Amniotic stem cell (primary cell): ENCODE data around the gene RCBTB2.
A peak's percentile ranks its signal among the peaks of the same experiment; 100 is the strongest.
"Not testable (repeated sequence)": the region's sequence is repeated elsewhere in the genome, so short reads cannot be mapped to it uniquely, and the experiment has no call there.

ENCODE experiments used
- DNase-seq: peaks from one replicate; lab custom pipeline; 2025; lab: John Stamatoyannopoulos, UW

The RCBTB2 gene

DNA sequence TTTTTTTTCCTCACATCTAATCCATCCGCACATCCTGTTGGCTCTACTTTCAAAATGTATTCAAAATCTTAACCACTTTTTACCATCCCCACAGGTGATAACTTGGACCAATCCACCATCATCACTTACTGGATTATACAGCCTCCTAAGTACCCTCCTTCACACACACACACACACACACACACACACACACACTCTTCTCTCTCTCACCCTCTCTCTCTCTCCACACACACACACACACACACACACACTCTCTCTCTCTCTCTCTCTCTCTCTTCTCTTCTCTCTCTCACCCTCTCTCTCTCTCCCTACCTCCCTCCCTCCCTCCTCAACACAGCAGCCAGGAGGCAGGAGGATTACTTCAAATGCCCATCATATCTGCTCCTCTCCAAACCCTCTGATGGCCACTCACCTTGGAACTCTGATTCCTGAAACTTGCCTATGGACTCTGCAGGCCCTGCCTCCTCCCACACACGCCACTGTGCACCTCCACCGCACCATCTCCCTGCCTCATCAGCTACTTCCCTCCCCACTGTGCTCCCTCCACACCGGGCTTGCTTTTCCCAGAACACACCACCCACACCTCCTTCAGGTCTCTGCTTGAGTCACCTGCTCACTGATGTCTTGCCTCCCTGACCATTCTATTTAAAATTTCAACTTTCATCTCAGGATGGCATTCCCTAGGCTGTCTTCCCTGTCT lies 39.7 kb downstream of the RCBTB2 start:
- no peak for DNase-seq

- no peak for DNase-seq
Observed at GRCh38 chr13:48492470-48493065, 40.3 kb downstream of the RCBTB2 start.

DNA sequence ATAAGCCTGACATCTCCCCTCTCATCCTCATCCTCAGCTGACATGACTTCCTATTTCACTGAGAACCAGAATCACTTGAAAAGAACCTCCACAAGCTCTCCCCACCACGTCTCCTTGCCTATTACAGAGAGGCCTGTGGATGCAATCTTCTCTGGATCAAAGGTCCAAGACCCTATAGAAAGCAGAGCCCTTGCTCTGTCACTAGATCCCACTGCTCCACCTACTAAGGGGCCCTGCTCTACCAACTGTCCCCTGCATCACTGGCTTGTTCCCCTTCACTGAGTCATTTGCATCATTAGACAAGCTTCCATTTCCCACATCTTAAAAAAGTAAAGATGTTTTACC lies 40.8 kb downstream of the RCBTB2 start:
- DNase-seq = no peak

DNA sequence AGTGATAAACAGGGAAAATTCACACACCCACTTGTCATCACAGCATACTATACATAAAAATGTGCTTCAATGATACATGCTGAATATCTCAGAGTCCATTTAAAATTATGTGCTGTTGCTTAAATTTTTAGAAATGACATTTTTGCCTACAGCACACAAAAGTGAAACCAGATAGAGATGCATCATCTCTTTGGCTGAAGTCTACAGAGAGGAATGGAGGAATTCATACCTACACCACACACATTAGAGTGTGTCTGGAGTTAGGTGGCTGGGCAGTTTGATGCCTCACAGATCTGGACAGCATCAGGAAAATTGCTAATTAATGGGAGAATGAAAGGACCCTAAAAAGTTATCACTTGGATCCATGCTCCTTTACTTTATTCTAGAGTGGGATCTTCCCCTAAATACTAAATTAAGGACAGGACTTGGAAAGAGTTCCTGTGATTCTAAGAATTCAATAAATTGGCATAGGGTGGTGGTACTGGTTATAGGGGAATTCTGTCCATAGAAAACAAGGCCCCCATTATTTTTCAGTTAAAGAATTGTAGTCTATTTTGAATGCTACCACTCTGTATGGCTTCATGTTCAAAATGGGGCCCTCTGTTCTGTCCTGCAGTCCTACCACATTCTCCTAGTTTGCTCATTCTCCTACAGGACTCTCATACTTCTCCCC lies 41.3 kb downstream of the RCBTB2 start:
- no peak for DNase-seq

DNA sequence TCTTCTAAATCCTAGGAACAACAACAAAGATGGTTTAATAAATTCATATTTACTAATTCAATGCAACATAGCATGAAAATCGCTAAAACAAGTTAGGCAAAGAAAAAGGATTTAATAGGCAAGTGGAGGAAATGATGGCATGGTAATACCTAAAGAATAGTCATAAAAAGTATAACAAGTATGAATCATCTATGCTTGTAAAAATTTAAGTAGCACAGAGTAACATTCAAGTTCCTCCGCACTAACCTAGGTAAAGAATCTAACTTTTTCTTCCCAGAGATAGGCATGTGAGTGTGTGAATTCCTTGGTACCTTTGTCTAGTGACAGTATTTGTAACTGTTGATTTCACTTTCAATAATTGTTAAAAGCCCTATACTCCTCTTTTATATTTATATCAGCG lies 42.6 kb downstream of the RCBTB2 start:
- no peak for DNase-seq

DNA sequence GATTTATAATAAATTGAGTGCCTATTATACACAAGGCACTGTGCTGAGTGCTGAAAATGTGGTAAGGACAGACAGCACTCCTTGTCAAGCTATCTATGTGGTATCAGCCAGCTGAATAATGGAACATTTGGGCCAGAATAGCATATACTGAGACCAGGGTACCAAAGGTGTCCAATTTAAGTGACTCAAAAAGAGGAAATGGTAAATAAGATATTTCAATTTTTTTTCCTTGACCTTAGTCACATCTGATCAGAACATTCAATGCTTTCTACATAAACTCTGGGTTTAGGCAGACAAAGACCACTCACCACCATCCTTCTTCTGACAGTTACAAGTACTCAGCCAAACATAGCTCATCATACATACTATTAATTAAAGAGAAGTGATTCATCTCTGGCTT lies 43.2 kb downstream of the RCBTB2 start:
- DNase-seq = no peak

- no peak for DNase-seq
Observed at GRCh38 chr13:48488995-48489394, 43.9 kb downstream of the RCBTB2 start.

GRCh38 chr13:48487968-48488367 lies 44.9 kb downstream of the RCBTB2 start:
- DNase-seq = no peak

- DNase-seq = no peak
Observed at GRCh38 chr13:48486836-48487235, 46.0 kb downstream of the RCBTB2 start.

- DNase-seq = no peak
Observed at GRCh38 chr13:48486362-48486761, 46.5 kb downstream of the RCBTB2 start.

DNA sequence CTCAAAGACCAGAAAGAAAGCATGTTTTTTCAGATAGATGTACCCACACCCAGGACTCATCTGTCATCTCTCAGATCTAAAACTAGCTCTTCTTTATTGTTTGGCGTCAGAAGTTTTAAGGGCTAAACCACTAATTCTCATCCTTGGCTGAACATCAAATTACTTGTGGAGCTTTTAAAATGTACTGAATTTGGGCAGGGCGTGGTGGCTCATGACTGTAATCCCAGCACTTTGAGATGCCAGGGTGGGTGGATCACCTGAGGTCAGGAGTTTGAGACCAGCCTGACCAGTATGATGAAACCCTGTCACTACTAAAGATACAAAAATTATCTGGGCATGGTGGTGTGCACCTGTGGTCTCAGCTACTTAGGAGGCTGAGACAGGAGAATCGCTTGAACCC lies 47.4 kb downstream of the RCBTB2 start:
- DNase-seq = no peak

DNA sequence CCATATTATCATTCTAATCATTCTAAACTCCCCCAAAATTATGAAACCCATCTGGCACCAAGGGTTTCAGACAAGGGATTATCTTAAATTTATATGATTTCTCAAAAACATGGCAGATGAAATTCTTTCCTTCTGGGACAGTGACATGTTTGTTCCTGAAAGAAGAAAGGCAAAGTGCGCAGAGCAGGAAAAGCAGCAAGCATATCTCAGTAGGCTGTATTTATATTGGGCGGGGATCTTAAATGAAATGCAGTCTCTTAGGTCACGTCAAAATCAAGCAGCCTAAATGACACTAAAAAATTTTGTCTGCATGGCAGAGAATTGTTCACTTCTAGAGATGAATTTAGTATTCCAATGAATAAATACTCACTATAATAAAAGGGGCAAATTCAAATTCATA lies 49.3 kb downstream of the RCBTB2 start:
- DNase-seq = no peak

- no peak for DNase-seq
Observed at GRCh38 chr13:48478391-48478790, 54.5 kb downstream of the RCBTB2 start.

GRCh38 chr13:48477191-48477855 lies 55.6 kb downstream of the RCBTB2 start:
- no peak for DNase-seq

GRCh38 chr13:48476686-48477085 lies 56.2 kb downstream of the RCBTB2 start:
- DNase-seq = no peak

DNA sequence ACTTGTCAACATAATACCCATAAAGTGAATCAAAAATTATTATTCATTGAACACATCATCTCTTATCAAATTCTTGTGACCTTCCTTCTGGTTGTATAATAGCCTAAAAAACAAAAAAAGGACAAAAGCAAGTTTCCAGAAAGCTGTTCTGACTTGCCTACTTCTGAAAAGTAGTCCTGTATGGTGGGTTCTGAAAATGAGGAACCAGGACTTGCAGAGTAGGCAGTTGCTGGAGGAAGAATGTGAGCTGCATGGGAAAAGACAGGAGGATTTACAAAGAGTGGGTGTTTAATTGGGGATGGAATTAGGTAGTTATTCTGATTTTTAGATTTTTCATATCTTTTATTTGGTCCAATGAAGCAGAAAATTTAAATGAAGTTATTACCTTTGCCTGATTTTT lies 56.7 kb downstream of the RCBTB2 start:
- DNase-seq = no peak

- DNase-seq = no peak
Observed at GRCh38 chr13:48475230-48475629, 57.6 kb downstream of the RCBTB2 start.

GRCh38 chr13:48457578-48458242 lies 75.2 kb downstream of the RCBTB2 start:
- no peak for DNase-seq

- no peak for DNase-seq
Observed at GRCh38 chr13:48456546-48456945, 76.3 kb downstream of the RCBTB2 start.

DNA sequence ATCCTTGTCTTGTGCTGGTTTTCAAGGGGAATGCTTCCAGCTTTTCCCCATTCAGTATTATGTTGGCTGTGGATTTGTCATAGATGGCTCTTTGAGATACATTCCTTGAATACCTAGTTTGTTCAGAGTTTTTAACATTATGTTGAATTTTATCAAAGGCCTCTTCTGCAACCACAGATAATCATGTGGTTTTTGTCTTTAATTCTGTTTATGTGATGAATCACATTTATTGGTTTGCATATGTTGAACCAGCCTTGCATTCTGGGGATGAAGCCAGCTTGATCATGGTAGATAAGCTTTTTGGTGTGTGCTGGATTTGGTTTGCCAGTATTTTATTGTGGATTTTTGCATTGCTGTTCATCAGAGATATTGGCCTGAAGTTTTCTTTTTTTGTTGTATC lies 81.7 kb downstream of the RCBTB2 start:
- DNase-seq = not testable (repeated sequence)

DNA sequence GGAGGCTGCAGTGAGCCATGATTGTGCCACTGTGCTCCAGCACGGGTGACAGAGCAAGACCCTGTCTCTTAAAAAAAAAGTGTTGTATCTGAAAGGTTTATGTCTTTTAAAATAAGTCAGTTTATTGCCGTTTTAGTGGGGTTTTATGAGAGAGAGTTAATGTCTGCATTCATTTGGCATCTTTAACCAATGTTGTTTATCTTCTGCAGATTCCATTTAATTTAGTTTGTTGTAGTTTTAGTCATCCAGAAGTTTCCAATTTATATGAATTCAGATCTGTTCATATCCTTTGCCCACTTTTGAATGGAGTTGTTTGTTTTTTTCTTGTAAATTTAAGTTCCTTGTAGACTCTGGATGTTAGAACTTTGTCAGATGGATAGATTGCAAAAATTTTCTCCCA lies 83.2 kb downstream of the RCBTB2 start:
- DNase-seq = no peak

DNA sequence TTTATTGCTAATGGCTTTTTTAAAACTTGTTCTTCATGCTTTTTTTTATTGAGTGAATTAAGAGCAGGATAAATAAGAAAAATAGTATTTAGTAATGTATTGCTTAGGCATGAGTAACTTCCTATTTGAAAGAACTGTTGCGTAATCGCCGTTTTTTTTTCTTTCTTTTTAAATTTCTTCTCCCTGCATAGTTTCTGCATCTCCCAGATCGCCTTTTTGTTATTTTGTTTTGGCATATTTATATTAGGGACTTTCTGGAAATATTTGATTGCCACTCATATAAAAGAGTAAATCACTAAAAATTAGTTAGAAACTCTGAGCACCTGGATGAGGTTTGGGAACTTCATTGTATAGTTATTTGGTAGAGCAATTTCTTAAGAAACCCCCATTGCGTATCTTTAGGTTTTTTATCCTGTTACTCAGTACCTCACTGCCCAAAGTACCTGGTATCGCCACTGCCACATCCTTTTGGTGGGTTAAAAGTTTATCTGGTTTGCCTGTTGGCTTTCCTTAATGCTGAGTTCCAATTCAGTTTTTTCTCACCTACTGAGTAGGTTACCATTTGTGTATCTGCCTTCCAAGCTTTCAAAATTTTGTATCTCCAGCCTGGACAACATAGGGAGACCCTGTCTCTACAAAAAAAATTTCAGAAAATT lies 83.8 kb downstream of the RCBTB2 start:
- DNase-seq = peak; percentile 52
